Breast epithelium (tissue), 3 donors: ENCODE results near the gene MMRN1.

Source experiments
- CTCF ChIP-seq, 3 donors: fragments of 450-650 bp; IDR thresholded peaks; one replicate each; pipeline ENCODE4 v1.5.1; 2016 to 2017; ENCODE audit warnings: antibody characterized with exemption in 3 of 3, mild to moderate bottlenecking in 3 of 3, moderate library complexity in 3 of 3
- POLR2A ChIP-seq: fragments of 450-650 bp; IDR thresholded peaks from one replicate; pipeline ENCODE4 v1.6.1; 2016; ENCODE audit warnings: antibody characterized with exemption, mild to moderate bottlenecking, moderate library complexity
- POLR2AphosphoS5 ChIP-seq, 3 donors: sonication (generic); formaldehyde crosslinking; IDR thresholded peaks; one replicate each; pipeline ENCODE4 v1.6.1; 2017; ENCODE audit warnings: antibody characterized with exemption in 3 of 3

- TF ChIP-seq CTCF (IDR thresholded peaks at IDR 0.05) (no peak), POLR2AphosphoS5 (IDR thresholded peaks at IDR 0.05) (no peak), POLR2A (no peak)
These were observed 93.6 kb downstream of the MMRN1 start for GRCh38 chr4:89988268-89988667.
